Dermis microvascular lymphatic vessel endothelial cell (primary cell): ENCODE data around the gene ELAVL1. TPM values are rescaled to one million over a fixed set of nuclear protein-coding genes. Genes with fewer than 3 reads are reported as not detected.

Experiments
- DNase-seq, 2 donors: peaks; one replicate each; pipeline versions ENCODE4 v3.0.0 to v3.0.0-alpha.2; 2010; ENCODE audit warnings: low read depth in 2 of 2
- total RNA-seq: library from RNA; depleted of rRNA; stranded (reverse); fragments of >200 nt; gene quantifications from 2 replicates; pipeline ENCODE4 v1.2.1, GENCODE V29; 2014

Gene ELAVL1
- total RNA-seq, 1 donor from 2014 or later, result 19.0 TPM

GRCh38 chr19:8021374-8021773 lies 15.9 kb upstream of the ELAVL1 start:
- no peak for DNase-seq

GRCh38 chr19:8020681-8021080 lies 15.2 kb upstream of the ELAVL1 start:
- DNase-seq, result no peak

- peak in 1 of 2 donors; percentile 24 for DNase-seq
Observed at GRCh38 chr19:8017808-8018207, 12.4 kb upstream of the ELAVL1 start.

GRCh38 chr19:8004723-8005513 lies 523 bp downstream of the ELAVL1 start:
- peak in 1 of 2 donors; percentile 18 for DNase-seq

GRCh38 chr19:8004001-8004400 lies 1.4 kb downstream of the ELAVL1 start:
- DNase-seq, result no peak

- DNase-seq, result peak; percentile 54 to 77
Observed at GRCh38 chr19:8001995-8002849, 3.2 kb downstream of the ELAVL1 start.

- DNase-seq, result no peak
Observed at GRCh38 chr19:8001651-8001994, 3.8 kb downstream of the ELAVL1 start.

- DNase-seq, result no peak
Observed at GRCh38 chr19:8000298-8001038, 5.0 kb downstream of the ELAVL1 start.

GRCh38 chr19:7999376-7999775 lies 6.1 kb downstream of the ELAVL1 start:
- no peak for DNase-seq

GRCh38 chr19:7997809-7998480 lies 7.5 kb downstream of the ELAVL1 start:
- no peak for DNase-seq

GRCh38 chr19:7996883-7997282 lies 8.6 kb downstream of the ELAVL1 start:
- no peak for DNase-seq

GRCh38 chr19:7995810-7996158 lies 9.7 kb downstream of the ELAVL1 start:
- no peak for DNase-seq

GRCh38 chr19:7994928-7995809 lies 10.3 kb downstream of the ELAVL1 start:
- DNase-seq, result no peak

GRCh38 chr19:7994114-7994513 lies 11.3 kb downstream of the ELAVL1 start:
- DNase-seq, result no peak

GRCh38 chr19:7993560-7993959 lies 11.9 kb downstream of the ELAVL1 start:
- DNase-seq, result no peak

- DNase-seq, result no peak
Observed at GRCh38 chr19:7992575-7992974, 12.9 kb downstream of the ELAVL1 start.

GRCh38 chr19:7989071-7989575 lies 16.3 kb downstream of the ELAVL1 start:
- DNase-seq, result no peak

- DNase-seq, result no peak
Observed at GRCh38 chr19:7988307-7988706, 17.1 kb downstream of the ELAVL1 start.

- peak in 1 of 2 donors; percentile 15 for DNase-seq
Observed at GRCh38 chr19:7987114-7987768, 18.2 kb downstream of the ELAVL1 start.
